GM23338 (cell line): Measurements from ENCODE around the gene MYO18B. TPM values are rescaled to one million over a fixed set of nuclear protein-coding genes. Genes with fewer than 3 reads are reported as not detected.

Experiments
- ATAC-seq: fragments of 200-7000 bp; cut with Tn5 transposase; 3 replicates; pipeline ENCODE4 v1.9.1; 2020
- DNase-seq: peaks from one replicate; pipeline ENCODE4 v3.0.0-alpha.2; 2015; ENCODE audit warnings: low spot score
- H2AFZ ChIP-seq: fragments of 200-600 bp; sonication (generic); 2 replicates; pipeline ENCODE4 v1.8.0; 2016; ENCODE audit warnings: antibody characterized with exemption, mild to moderate bottlenecking, moderate library complexity
- H3F3A ChIP-seq: fragments of 200-600 bp; sonication (generic); replicated peaks from 2 replicates; pipeline ENCODE4 v1.8.0; 2017; ENCODE audit warnings: antibody characterized with exemption, mixed run types, low read depth
- H3K27ac ChIP-seq: fragments of 200-600 bp; sonication (generic); 2 replicates; pipeline ENCODE4 v1.6.1; 2016; ENCODE audit warnings: low read depth
- H3K27me3 ChIP-seq: fragments of 200-600 bp; sonication (generic); 2 replicates; pipeline ENCODE4 v1.8.0; 2016; ENCODE audit warnings: mild to moderate bottlenecking, mixed run types, moderate library complexity; ENCODE audit not compliant: insufficient read depth
- H3K36me3 ChIP-seq: fragments of 200-600 bp; sonication (generic); 2 replicates; pipeline ENCODE4 v1.8.0; 2016; ENCODE audit warnings: mild to moderate bottlenecking; ENCODE audit not compliant: insufficient read depth
- H3K4me1 ChIP-seq: fragments of 200-600 bp; sonication (generic); 2 replicates; pipeline ENCODE4 v1.8.0; 2016; ENCODE audit warnings: mild to moderate bottlenecking, moderate library complexity; ENCODE audit not compliant: insufficient read depth
- H3K4me2 ChIP-seq: fragments of 200-600 bp; sonication (generic); 2 replicates; pipeline ENCODE4 v1.7.1; 2017; ENCODE audit warnings: mixed run types
- H3K4me3 ChIP-seq: fragments of 200-600 bp; sonication (generic); 2 replicates; pipeline ENCODE4 v1.6.1; 2016; ENCODE audit warnings: mixed run types
- H3K79me2 ChIP-seq: fragments of 200-600 bp; sonication (generic); replicated peaks from 2 replicates; pipeline ENCODE4 v1.8.0; 2017; ENCODE audit warnings: mild to moderate bottlenecking; ENCODE audit not compliant: insufficient read depth
- H3K9me2 ChIP-seq: fragments of 200-600 bp; sonication (generic); 2 replicates; pipeline ENCODE4 v1.8.0; 2017; ENCODE audit not compliant: insufficient read depth
- H4K20me1 ChIP-seq: fragments of 200-600 bp; sonication (generic); replicated peaks from 2 replicates; pipeline ENCODE4 v1.8.0; 2017; ENCODE audit warnings: mild to moderate bottlenecking; ENCODE audit not compliant: insufficient read depth
- H3K27ac Mint-ChIP-seq: 2 replicates; pipeline ENCODE4 v1.8.0; 2020; ENCODE audit warnings: inconsistent platforms, mild to moderate bottlenecking, moderate library complexity, mixed read lengths
- H3K27me3 Mint-ChIP-seq: 3 replicates; pipeline ENCODE4 v1.8.0; 2022; ENCODE audit warnings: low read depth, mild to moderate bottlenecking, moderate library complexity, mixed read lengths, inconsistent platforms; ENCODE audit not compliant: insufficient read depth, poor library complexity
- H3K36me3 Mint-ChIP-seq: 3 replicates; pipeline ENCODE4 v1.8.0; 2021; ENCODE audit warnings: low read depth, mild to moderate bottlenecking, inconsistent platforms, moderate library complexity, mixed read lengths
- H3K4me1 Mint-ChIP-seq: 3 replicates; pipeline ENCODE4 v1.8.0; 2020; ENCODE audit warnings: mild to moderate bottlenecking, inconsistent platforms, mixed read lengths
- H3K4me3 Mint-ChIP-seq: 3 replicates; pipeline ENCODE4 v1.8.0; 2021; ENCODE audit warnings: moderate library complexity, mild to moderate bottlenecking, inconsistent platforms, mixed read lengths
- H3K9me3 Mint-ChIP-seq: 3 replicates; pipeline ENCODE4 v1.8.0; 2020; ENCODE audit warnings: moderate library complexity, mild to moderate bottlenecking, inconsistent platforms, mixed read lengths
- CREB1 ChIP-seq: fragments of 250-450 bp; sonication (Bioruptor Pico); IDR thresholded peaks from 2 replicates; pipeline ENCODE4 v1.5.0; 2020; ENCODE audit warnings: low read depth, mild to moderate bottlenecking, moderate library complexity
- ETS1 ChIP-seq: IDR thresholded peaks from 2 replicates; pipeline ENCODE4 v1.6.1; 2016; ENCODE audit warnings: antibody characterized with exemption
- EZH2 ChIP-seq: fragments of 200-600 bp; sonication (generic); IDR thresholded peaks from one replicate; pipeline ENCODE4 v1.8.0; 2017; ENCODE audit warnings: antibody characterized with exemption, mild to moderate bottlenecking, low read depth; ENCODE audit not compliant: unreplicated experiment
- EZH2phosphoT487 ChIP-seq: fragments of 200-600 bp; sonication (generic); IDR thresholded peaks from one replicate; pipeline ENCODE4 v1.8.1; 2018; ENCODE audit warnings: antibody characterized with exemption; ENCODE audit not compliant: unreplicated experiment
- JUNB ChIP-seq: IDR thresholded peaks from one replicate; pipeline ENCODE4 v1.6.1; 2016; ENCODE audit warnings: antibody characterized with exemption; ENCODE audit not compliant: unreplicated experiment
- NANOG ChIP-seq: IDR thresholded peaks from 2 replicates; pipeline ENCODE4 v1.6.1; 2016; ENCODE audit warnings: antibody characterized with exemption, borderline replicate concordance
- POLR2AphosphoS5 ChIP-seq: IDR thresholded peaks from 2 replicates; pipeline ENCODE4 v1.6.1; 2016; ENCODE audit warnings: antibody characterized with exemption, low read depth
- STAT1 ChIP-seq: IDR thresholded peaks from one replicate; pipeline ENCODE4 v1.6.1; 2016; ENCODE audit warnings: antibody characterized with exemption; ENCODE audit not compliant: unreplicated experiment
- ZNF114 ChIP-seq: fragments of 250-450 bp; sonication (Bioruptor Pico); IDR thresholded peaks from 2 replicates; pipeline ENCODE4 v1.5.0; 2020; ENCODE audit warnings: mild to moderate bottlenecking, moderate library complexity
- ZNF331 ChIP-seq: fragments of 250-450 bp; sonication (Bioruptor Pico); IDR thresholded peaks from 2 replicates; pipeline ENCODE4 v1.5.0; 2020; ENCODE audit warnings: low read depth, mild to moderate bottlenecking, moderate library complexity
- ZNF462 ChIP-seq: fragments of 250-450 bp; sonication (Bioruptor Pico); IDR thresholded peaks from 2 replicates; pipeline ENCODE4 v1.5.0; 2020; ENCODE audit warnings: mild to moderate bottlenecking, moderate library complexity
- polyA plus RNA-seq: library from polyadenylated mRNA; unstranded; fragments of >200 nt; fragmentation: Nextera tagmentation; extraction: Ambion mirVana; gene quantifications from 2 replicates; pipeline ENCODE4 v1.2.1, GENCODE V29; 2016
- total RNA-seq: library from RNA; depleted of rRNA; stranded (reverse); fragments of >200 nt; shearing (Covaris generic); gene quantifications from 2 replicates; pipeline ENCODE4 v1.2.3, GENCODE V29; 2014
- TF ChIP-seq, protein P1 (sequence below): IDR thresholded peaks from one replicate; pipeline ENCODE4 v1.6.1; 2018; ENCODE audit warnings: antibody characterized with exemption; ENCODE audit not compliant: unreplicated experiment
- TF ChIP-seq, protein P2 (sequence below), 2 experiments: fragments of 200-600 bp in 1 of 2; sonication (generic) in 1 of 2; conservative IDR thresholded peaks; 2 replicates each; pipeline versions ENCODE4 v1.5.1 to v1.6.1; 2016 to 2017; ENCODE audit warnings: antibody characterized with exemption in 2 of 2, low read depth in 2 of 2, mild to moderate bottlenecking in 2 of 2, moderate library complexity in 1 of 2

MYO18B gene
- total and polyA plus RNA-seq, 2 experiments from 2014 or later = 0.36 to 0.45 TPM

DNA sequence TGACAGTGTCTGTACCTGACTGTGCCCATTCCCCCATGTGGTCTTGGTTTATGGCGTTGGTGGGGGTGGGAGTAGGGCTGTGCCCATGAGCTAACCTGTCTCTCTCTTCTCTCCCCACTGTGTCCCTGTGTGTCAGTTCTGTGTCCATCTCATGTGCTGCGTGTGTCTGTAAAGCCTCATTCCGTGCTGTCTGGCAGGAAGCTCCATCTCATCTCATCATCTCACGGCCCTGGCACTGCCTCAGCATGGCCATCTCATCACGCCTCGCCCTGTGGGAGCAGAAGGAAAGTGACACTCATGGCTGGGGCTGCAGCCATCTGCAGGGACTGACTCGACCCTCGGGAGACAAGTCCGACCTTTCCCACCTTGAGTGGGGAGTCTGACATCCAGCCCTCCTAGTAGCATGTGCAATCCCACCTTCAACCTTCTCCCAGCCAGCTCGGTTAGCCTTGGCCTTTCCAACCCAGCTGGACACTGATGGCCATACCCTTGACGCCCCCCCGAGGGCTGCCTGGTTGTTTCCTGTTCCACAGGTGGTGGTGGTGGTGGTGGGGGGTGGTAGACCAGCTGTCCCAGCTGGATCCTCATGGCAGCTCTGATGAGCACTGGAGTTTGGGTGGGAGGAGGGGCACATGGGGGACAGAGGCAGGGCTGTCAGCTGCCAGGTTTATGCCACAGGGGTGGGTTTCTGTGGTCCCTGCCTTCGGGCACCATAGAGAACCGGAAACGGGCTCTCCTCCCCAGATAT is 19.0 kb downstream of the MYO18B start:
- Histone ChIP-seq H3K27ac (no peak overlapping the region), H2AFZ (no peak overlapping the region)
- H3K27ac Mint-ChIP-seq = no peak overlapping the region

More for the DNA sequence above, 19.0 kb downstream of the MYO18B start:
- Mint-ChIP-seq H3K9me3 (no peaks in the 10 kb centered on the region), H3K27me3 (no peaks in the 10 kb centered on the region), H3K4me3 (no peak overlapping the region), H3K4me1 (no peaks in the 10 kb centered on the region), H3K36me3 (no peaks in the 10 kb centered on the region)
- no peaks in the 10 kb centered on the region for H3F3A ChIP-seq
- H3K27me3 ChIP-seq = no peaks in the 10 kb centered on the region
- no peaks in the 10 kb centered on the region for H3K4me1 ChIP-seq
- ATAC-seq (no peak), DNase-seq (no peak)
- no peaks in the 10 kb centered on the region for H4K20me1 ChIP-seq
- no peaks in the 10 kb centered on the region for H3K79me2 ChIP-seq
- no peak for TF ChIP-seq ZNF331 (CRISPR knock-in tag)
- TF ChIP-seq, protein P1, sequence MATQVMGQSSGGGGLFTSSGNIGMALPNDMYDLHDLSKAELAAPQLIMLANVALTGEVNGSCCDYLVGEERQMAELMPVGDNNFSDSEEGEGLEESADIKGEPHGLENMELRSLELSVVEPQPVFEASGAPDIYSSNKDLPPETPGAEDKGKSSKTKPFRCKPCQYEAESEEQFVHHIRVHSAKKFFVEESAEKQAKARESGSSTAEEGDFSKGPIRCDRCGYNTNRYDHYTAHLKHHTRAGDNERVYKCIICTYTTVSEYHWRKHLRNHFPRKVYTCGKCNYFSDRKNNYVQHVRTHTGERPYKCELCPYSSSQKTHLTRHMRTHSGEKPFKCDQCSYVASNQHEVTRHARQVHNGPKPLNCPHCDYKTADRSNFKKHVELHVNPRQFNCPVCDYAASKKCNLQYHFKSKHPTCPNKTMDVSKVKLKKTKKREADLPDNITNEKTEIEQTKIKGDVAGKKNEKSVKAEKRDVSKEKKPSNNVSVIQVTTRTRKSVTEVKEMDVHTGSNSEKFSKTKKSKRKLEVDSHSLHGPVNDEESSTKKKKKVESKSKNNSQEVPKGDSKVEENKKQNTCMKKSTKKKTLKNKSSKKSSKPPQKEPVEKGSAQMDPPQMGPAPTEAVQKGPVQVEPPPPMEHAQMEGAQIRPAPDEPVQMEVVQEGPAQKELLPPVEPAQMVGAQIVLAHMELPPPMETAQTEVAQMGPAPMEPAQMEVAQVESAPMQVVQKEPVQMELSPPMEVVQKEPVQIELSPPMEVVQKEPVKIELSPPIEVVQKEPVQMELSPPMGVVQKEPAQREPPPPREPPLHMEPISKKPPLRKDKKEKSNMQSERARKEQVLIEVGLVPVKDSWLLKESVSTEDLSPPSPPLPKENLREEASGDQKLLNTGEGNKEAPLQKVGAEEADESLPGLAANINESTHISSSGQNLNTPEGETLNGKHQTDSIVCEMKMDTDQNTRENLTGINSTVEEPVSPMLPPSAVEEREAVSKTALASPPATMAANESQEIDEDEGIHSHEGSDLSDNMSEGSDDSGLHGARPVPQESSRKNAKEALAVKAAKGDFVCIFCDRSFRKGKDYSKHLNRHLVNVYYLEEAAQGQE = no peak
- TF ChIP-seq ZNF114 (CRISPR knock-in tag) = no peak
- TF ChIP-seq CREB1 (CRISPR knock-in tag) = no peak
- TF ChIP-seq NANOG = no peak
- TF ChIP-seq POLR2AphosphoS5 = no peak
- TF ChIP-seq STAT1 = no peak
- no peak for TF ChIP-seq ZNF462 (CRISPR knock-in tag)
- TF ChIP-seq EZH2phosphoT487 = no peak
- no peak for TF ChIP-seq ETS1
- TF ChIP-seq EZH2 = no peak
- TF ChIP-seq JUNB = no peak
- TF ChIP-seq, protein P2, sequence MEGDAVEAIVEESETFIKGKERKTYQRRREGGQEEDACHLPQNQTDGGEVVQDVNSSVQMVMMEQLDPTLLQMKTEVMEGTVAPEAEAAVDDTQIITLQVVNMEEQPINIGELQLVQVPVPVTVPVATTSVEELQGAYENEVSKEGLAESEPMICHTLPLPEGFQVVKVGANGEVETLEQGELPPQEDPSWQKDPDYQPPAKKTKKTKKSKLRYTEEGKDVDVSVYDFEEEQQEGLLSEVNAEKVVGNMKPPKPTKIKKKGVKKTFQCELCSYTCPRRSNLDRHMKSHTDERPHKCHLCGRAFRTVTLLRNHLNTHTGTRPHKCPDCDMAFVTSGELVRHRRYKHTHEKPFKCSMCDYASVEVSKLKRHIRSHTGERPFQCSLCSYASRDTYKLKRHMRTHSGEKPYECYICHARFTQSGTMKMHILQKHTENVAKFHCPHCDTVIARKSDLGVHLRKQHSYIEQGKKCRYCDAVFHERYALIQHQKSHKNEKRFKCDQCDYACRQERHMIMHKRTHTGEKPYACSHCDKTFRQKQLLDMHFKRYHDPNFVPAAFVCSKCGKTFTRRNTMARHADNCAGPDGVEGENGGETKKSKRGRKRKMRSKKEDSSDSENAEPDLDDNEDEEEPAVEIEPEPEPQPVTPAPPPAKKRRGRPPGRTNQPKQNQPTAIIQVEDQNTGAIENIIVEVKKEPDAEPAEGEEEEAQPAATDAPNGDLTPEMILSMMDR (conservative IDR thresholded peaks at IDR 0.05; ENCODE audit: low read depth in 2 of 2) = no peak
- H3K4me3 ChIP-seq = no peak overlapping the region
- H3K9me2 ChIP-seq = no peaks in the 10 kb centered on the region
- H3K4me2 ChIP-seq = no peak overlapping the region
- H3K36me3 ChIP-seq = no peaks in the 10 kb centered on the region
